K562 (cell line): ENCODE measurements around the gene LRRC25. TPM values are rescaled to one million over a fixed set of nuclear protein-coding genes. Genes with fewer than 3 reads are reported as not detected.

Source experiments
- CGGBP1 ChIP-seq: fragments of 250-450 bp; sonication (Bioruptor Pico); IDR thresholded peaks from 2 replicates; pipeline ENCODE4 v1.9.0; 2021; ENCODE audit warnings: mild to moderate bottlenecking
- CTCF ChIP-seq, 3 experiments: IDR thresholded peaks in 2 of 3; conservative IDR thresholded peaks in 1 of 3; 2 replicates each; pipeline ENCODE4 v1.5.1; 2011 to 2012; ENCODE audit warnings: low read length in 3 of 3, mild to moderate bottlenecking in 3 of 3, control low read depth in 2 of 3, improper control_type of control experiment in 1 of 3, inconsistent platforms in 1 of 3, low read depth in 1 of 3, mixed read lengths in 1 of 3, moderate library complexity in 1 of 3; ENCODE audit not compliant: insufficient read depth in 2 of 3
- E2F8 ChIP-seq: fragments of 450-650 bp; IDR thresholded peaks from 2 replicates; pipeline ENCODE4 v1.7.1; 2018; ENCODE audit warnings: mild to moderate bottlenecking, low read depth; ENCODE audit not compliant: partially characterized antibody
- EP300 ChIP-seq: IDR thresholded peaks from 2 replicates; pipeline ENCODE4 v1.6.1; 2012; ENCODE audit warnings: low read length, improper control_type of control experiment
- ETV6 ChIP-seq, 3 experiments: fragments of 150-350 bp in 1 of 3; sonication (generic) in 1 of 3; formaldehyde crosslinking in 1 of 3; IDR thresholded peaks; 2 replicates each; pipeline versions ENCODE4 v1.6.1 to v1.8.0; 2014 to 2022; ENCODE audit warnings: borderline replicate concordance in 2 of 3, low read depth in 2 of 3, antibody characterized with exemption in 1 of 3, low read length in 1 of 3, mild to moderate bottlenecking in 1 of 3, missing genetic modification reagents in 1 of 3
- FIP1L1 ChIP-seq: fragments of 200-400 bp; formaldehyde crosslinking; IDR thresholded peaks from 2 replicates; pipeline ENCODE4 v1.6.1; 2018; ENCODE audit warnings: mild to moderate bottlenecking, low read depth, low read length; ENCODE audit not compliant: poor library complexity, severe bottlenecking
- MEIS2 ChIP-seq: fragments of 450-650 bp; IDR thresholded peaks from 2 replicates; pipeline ENCODE4 v1.6.1; 2014; ENCODE audit warnings: mild to moderate bottlenecking; ENCODE audit not compliant: partially characterized antibody
- PCBP2 ChIP-seq: fragments of 200-400 bp; formaldehyde crosslinking; IDR thresholded peaks from 2 replicates; pipeline ENCODE4 v1.6.1; 2018; ENCODE audit warnings: low read length, low read depth, mild to moderate bottlenecking, moderate library complexity; ENCODE audit not compliant: poor library complexity, severe bottlenecking
- POLR2AphosphoS2 ChIP-seq: IDR thresholded peaks from 2 replicates; pipeline ENCODE4 v1.6.1; 2012; ENCODE audit warnings: low read length, improper control_type of control experiment
- PREB ChIP-seq: sonication (generic); formaldehyde crosslinking; IDR thresholded peaks from 2 replicates; pipeline ENCODE4 v1.8.1; 2023; ENCODE audit warnings: mild to moderate bottlenecking, missing genetic modification reagents
- polyA plus RNA-seq, 8 experiments: library from polyadenylated mRNA; depleted of rRNA in 4 of 8; stranded (reverse) in 5 of 8; unstranded in 3 of 8; fragments of >200 nt; fragmentation: Nextera tagmentation in 2 of 8; fragmentation: Illumina TruSeq in 1 of 8; extraction: Ambion mirVana in 2 of 8; extraction: Trizol in 1 of 8; gene quantifications; 2 replicates each; pipeline versions ENCODE4 v1.2.1 to v1.2.3, GENCODE V29; 2011 to 2014; ENCODE audit warnings: inconsistent platforms in 1 of 8, missing spikeins in 1 of 8
- total RNA-seq, 7 experiments: library from RNA; depleted of rRNA in 6 of 7; stranded (reverse); fragments of >200 nt in 6 of 7; fragmentation: Illumina TruSeq in 2 of 7; extraction: Trizol in 2 of 7; gene quantifications; 2 replicates each; pipeline versions ENCODE4 v1.2.1 to v1.2.3, GENCODE V29; 2011 to 2021; ENCODE audit warnings: low replicate concordance in 1 of 7
- TF ChIP-seq, protein P1 (sequence below): fragments of 450-650 bp; IDR thresholded peaks from 2 replicates; pipeline ENCODE4 v1.6.1; 2016; ENCODE audit warnings: borderline replicate concordance
- TF ChIP-seq, protein P2 (sequence below): fragments of 450-650 bp; formaldehyde crosslinking; IDR thresholded peaks from 2 replicates; pipeline ENCODE4 v1.4.0; 2022; ENCODE audit warnings: missing genetic modification characterization
- TF ChIP-seq, protein P3 (sequence below): sonication (generic); formaldehyde crosslinking; IDR thresholded peaks from 2 replicates; pipeline ENCODE4 v1.5.0; 2020; ENCODE audit warnings: missing genetic modification reagents

The LRRC25 gene
- total and polyA plus RNA-seq, 9 of the 15 experiments (the other 6 are each of a cell fraction or from before 2014, with no cell fraction given), result 0.07 to 0.36 (median 0.10) TPM; not detected in 3

GRCh38 chr19:18428787-18429674 is 31.6 kb upstream of the LRRC25 start (continued):
- TF ChIP-seq E2F8 (no peak), FIP1L1 (peak; percentile 76), PCBP2 (no peak), POLR2AphosphoS2 (peak; percentile 33; the same call in 1 of the 2 replicates), PREB (CRISPR knock-in tag) (no peak), EP300 (0 out of 2 replicates have a peak, but pooled peaks have one; percentile 1), CTCF (IDR thresholded peaks at IDR 0.05 in 2 of 3, conservative IDR thresholded peaks at IDR 0.05 in 1 of 3; ENCODE audit: insufficient read depth in 2 of 3, low read depth in 1 of 3, low read length in 3 of 3) (0 out of 6 replicates have a peak, but pooled peaks of 1 of the 3 experiments have one; percentile 0), CGGBP1 (CRISPR knock-in tag) (no peak), ETV6 (IDR thresholded peaks at IDR 0.05; ENCODE audit: borderline replicate concordance in 1 of 2, low read depth in 2 of 2, low read length in 1 of 2) (no peak), ETV6 (CRISPR knock-in tag; IDR thresholded peaks at IDR 0.05; ENCODE audit: borderline replicate concordance) (no peak), MEIS2 (peak; percentile 54)
- TF ChIP-seq, protein P1, sequence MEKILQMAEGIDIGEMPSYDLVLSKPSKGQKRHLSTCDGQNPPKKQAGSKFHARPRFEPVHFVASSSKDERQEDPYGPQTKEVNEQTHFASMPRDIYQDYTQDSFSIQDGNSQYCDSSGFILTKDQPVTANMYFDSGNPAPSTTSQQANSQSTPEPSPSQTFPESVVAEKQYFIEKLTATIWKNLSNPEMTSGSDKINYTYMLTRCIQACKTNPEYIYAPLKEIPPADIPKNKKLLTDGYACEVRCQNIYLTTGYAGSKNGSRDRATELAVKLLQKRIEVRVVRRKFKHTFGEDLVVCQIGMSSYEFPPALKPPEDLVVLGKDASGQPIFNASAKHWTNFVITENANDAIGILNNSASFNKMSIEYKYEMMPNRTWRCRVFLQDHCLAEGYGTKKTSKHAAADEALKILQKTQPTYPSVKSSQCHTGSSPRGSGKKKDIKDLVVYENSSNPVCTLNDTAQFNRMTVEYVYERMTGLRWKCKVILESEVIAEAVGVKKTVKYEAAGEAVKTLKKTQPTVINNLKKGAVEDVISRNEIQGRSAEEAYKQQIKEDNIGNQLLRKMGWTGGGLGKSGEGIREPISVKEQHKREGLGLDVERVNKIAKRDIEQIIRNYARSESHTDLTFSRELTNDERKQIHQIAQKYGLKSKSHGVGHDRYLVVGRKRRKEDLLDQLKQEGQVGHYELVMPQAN, result peak; percentile 83; the same call in 1 of the 2 replicates
- TF ChIP-seq, protein P2, sequence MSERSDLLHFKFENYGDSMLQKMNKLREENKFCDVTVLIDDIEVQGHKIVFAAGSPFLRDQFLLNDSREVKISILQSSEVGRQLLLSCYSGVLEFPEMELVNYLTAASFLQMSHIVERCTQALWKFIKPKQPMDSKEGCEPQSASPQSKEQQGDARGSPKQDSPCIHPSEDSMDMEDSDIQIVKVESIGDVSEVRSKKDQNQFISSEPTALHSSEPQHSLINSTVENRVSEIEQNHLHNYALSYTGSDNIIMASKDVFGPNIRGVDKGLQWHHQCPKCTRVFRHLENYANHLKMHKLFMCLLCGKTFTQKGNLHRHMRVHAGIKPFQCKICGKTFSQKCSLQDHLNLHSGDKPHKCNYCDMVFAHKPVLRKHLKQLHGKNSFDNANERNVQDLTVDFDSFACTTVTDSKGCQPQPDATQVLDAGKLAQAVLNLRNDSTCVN (CRISPR knock-in tag), result no peak
- TF ChIP-seq, protein P3, sequence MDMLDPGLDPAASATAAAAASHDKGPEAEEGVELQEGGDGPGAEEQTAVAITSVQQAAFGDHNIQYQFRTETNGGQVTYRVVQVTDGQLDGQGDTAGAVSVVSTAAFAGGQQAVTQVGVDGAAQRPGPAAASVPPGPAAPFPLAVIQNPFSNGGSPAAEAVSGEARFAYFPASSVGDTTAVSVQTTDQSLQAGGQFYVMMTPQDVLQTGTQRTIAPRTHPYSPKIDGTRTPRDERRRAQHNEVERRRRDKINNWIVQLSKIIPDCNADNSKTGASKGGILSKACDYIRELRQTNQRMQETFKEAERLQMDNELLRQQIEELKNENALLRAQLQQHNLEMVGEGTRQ (CRISPR knock-in tag), result no peak
